Epithelial cell of proximal tubule (primary cell): ENCODE data around the gene GAD2. TPM values are rescaled to one million over a fixed set of nuclear protein-coding genes. Genes with fewer than 3 reads are reported as not detected.

ENCODE experiments used
- DNase-seq: peaks from one replicate; pipeline ENCODE4 v3.0.0-alpha.2; 2011; ENCODE audit warnings: low read depth
- H3K4me3 ChIP-seq: 2 replicates; pipeline ENCODE4 v1.5.1; 2011; ENCODE audit warnings: low read depth, mild to moderate bottlenecking, low read length
- total RNA-seq: library from RNA; depleted of rRNA; stranded (reverse); fragments of >200 nt; gene quantifications from 2 replicates; pipeline ENCODE4 v1.2.3, GENCODE V29; 2015
- TF ChIP-seq, protein P1 (sequence below): conservative IDR thresholded peaks from 2 replicates; pipeline ENCODE4 v1.5.1; 2012; ENCODE audit warnings: low read depth, mild to moderate bottlenecking, low read length

GAD2 gene
- total RNA-seq, 1 donor from 2014 or later, result not detected

DNA sequence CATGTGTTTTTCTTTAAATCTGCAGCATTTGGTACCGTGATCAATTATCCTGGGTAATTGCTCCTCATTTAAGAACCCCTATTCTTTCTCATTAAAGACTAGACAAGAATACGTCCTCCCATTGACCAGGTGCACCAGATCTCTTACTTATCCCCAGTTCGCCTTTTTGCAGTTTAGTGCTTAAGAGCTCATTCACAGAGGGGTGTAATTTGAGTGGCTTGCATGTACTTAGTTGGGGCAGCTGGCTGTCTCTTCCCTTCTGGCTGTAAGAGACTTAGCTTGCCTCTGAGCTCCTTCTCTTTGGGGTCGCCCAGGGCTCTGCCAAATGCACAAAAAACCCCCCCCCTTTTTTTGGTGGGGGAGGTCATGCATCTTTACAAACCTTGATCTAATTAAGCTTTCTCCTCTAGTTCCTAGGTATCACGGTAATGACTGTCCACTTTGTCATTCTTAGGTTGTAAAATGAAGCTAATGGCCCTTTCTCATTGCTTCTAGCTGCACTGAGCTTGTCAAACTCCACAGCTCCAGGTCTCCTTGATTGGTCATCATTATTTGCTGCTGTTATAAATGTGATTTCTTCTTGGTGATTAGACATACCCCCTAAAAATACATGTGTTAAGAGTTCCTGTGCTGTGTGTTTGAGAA is 26.3 kb downstream of the GAD2 start:
- H3K4me3 ChIP-seq, result no peak overlapping the region
- no peak for DNase-seq
- TF ChIP-seq, protein P1, sequence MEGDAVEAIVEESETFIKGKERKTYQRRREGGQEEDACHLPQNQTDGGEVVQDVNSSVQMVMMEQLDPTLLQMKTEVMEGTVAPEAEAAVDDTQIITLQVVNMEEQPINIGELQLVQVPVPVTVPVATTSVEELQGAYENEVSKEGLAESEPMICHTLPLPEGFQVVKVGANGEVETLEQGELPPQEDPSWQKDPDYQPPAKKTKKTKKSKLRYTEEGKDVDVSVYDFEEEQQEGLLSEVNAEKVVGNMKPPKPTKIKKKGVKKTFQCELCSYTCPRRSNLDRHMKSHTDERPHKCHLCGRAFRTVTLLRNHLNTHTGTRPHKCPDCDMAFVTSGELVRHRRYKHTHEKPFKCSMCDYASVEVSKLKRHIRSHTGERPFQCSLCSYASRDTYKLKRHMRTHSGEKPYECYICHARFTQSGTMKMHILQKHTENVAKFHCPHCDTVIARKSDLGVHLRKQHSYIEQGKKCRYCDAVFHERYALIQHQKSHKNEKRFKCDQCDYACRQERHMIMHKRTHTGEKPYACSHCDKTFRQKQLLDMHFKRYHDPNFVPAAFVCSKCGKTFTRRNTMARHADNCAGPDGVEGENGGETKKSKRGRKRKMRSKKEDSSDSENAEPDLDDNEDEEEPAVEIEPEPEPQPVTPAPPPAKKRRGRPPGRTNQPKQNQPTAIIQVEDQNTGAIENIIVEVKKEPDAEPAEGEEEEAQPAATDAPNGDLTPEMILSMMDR, result no peak

DNA sequence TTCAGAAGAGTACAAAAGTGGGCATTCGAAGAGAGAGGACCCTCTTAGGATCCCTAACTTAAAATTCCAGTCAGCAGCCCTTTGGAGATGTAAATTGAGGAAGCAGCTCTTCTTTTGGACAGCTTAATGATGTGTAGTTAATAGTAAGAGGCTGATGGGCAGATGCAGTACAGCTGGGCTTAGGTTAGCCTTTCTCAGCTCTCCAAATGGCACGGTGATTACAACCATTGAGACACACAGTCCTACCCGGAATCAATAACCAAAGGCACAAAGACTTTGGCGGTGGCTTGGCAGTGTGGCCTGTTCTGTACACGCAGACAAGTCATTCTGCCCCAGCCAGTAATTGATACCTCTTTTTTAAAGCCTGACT is 26.8 kb downstream of the GAD2 start:
- no peak overlapping the region for H3K4me3 ChIP-seq
- DNase-seq, result no peak
- TF ChIP-seq, protein P1, result no peak

DNA sequence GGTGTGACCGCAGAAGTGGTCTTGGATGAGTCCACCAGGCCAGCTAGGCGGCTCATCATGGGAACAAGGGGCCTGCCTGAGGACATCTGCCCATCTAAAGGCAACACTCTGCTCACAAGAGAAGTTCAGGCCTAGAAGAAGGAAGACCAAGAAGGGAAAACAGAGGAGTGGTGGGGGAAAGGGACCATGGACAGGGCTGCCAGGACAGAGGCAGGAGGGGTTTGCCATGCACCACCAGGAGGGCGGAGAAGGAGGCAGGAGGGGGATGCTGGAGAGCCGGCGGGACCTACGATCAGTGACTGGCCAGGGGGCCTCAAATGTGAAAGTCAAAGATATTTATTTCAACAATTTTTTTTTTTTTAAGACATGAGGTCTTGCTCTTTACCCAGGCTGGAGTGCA is 33.1 kb downstream of the GAD2 start:
- H3K4me3 ChIP-seq, result no peak overlapping the region
- no peak for DNase-seq
- TF ChIP-seq, protein P1, result no peak

DNA sequence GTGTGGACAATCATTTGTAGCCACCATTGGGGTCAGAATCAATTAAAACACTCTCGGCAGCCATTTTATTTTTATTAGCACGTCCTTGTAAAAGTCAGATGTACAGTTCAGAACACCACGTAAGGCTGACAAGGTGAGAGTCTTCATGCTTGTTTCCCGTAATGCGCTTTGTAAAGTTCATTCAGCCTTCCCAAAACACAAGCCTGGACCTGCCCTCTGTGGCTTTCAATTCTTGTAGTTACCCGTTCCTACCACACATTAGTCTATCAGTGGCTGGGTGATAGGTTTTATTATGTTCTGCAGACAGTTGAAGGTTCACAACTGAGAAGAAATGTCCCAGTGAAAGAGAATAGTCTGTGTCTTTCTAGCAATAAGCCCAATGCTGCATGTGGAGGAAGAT is 35.4 kb downstream of the GAD2 start:
- no peak for DNase-seq
- H3K4me3 ChIP-seq, result no peak overlapping the region
- TF ChIP-seq, protein P1, result no peak

DNA sequence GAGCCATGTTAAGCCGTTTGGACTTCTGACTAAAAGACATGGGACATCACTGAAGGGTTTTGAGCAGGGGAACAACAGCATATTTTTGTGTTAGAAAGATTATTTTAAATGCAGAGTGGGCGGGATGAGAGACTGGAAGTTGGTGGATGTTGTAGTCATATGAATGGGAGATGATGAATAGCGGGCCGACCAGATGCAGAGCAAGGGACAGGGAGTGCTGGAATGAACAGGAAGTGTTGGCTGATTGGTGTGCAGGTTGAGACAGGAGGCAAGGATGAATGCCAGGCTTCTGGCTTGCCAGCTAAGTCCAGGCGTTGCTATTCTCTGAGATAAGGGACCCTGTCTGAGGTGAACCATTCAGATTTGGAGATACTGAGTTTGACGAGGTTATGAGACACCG is 38.0 kb downstream of the GAD2 start:
- TF ChIP-seq, protein P1, result no peak
- DNase-seq, result no peak
- H3K4me3 ChIP-seq, result no peak overlapping the region

DNA sequence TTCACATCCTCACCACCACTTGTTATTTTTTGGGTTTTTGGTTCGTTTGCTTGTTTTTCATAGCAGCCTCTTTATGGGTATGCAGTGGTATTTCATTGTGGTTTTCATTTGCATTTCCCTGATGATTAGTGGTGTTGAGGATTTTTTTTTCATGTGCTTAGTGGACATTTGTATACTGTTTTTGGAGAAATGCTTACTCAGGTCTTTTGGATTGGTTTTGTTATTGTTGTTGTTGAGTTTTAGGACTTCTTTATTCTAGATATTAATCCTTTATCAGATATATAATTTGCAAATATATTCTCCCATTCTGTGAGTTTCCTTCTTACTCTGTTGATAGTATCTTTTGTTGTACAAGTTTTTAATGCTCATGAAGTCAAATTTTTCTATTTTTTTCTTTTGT is 42.8 kb downstream of the GAD2 start:
- TF ChIP-seq, protein P1, result no peak
- DNase-seq, result no peak
- no peak overlapping the region for H3K4me3 ChIP-seq

DNA sequence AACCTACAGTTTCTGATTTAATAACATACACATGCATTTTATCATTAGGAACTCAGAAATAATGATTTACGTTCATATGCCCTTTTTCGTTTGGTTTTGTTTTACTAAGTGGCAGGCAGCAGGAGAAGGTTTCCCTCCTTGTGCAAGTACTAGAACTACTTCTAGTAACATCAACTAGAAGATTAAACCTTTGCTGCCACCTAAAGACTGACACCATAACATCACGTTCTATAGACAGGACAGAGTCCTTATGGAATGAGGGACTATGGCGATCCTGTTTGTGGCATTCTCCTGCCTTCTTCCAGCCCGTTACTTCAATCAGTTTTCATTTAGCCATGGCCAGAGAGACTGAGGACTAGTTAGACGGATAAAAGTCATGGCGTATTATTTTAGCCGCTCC is 53.2 kb downstream of the GAD2 start:
- no peak overlapping the region for H3K4me3 ChIP-seq
- DNase-seq, result peak; percentile 13
- TF ChIP-seq, protein P1, result peak; percentile 61
